Neural cell (in vitro differentiated cells): ENCODE results near the gene ZNF276. TPM values are rescaled to one million over a fixed set of nuclear protein-coding genes. Genes with fewer than 3 reads are reported as not detected.
A peak's percentile ranks its signal among the peaks of the same experiment; 100 is the strongest.

Experiments
- H2AFZ ChIP-seq: fragments of 200-600, 300-800 bp; sonication (generic), shearing (Covaris generic); 2 replicates; pipeline ENCODE4 v1.6.0; 2014; ENCODE audit warnings: low read depth, mild to moderate bottlenecking, antibody characterized with exemption, low read length, moderate library complexity
- H3F3A ChIP-seq: fragments of 200-600 bp; shearing (Covaris generic); 2 replicates; pipeline ENCODE4 v1.6.1; 2016; ENCODE audit warnings: mild to moderate bottlenecking, moderate library complexity, mixed read lengths, antibody characterized with exemption, low read length; ENCODE audit not compliant: insufficient read depth, poor library complexity, severe bottlenecking
- H3K27ac ChIP-seq: fragments of 200-600, 300-800 bp; sonication (generic), shearing (Covaris generic); 2 replicates; pipeline ENCODE4 v1.5.1; 2014; ENCODE audit warnings: mild to moderate bottlenecking, low read length, moderate library complexity
- H3K27me3 ChIP-seq: fragments of 300-800, 200-600 bp; sonication (generic), shearing (Covaris generic); 2 replicates; pipeline ENCODE4 v1.6.0; 2014; ENCODE audit warnings: mild to moderate bottlenecking, low read depth, low read length, moderate library complexity; ENCODE audit not compliant: insufficient read depth
- H3K36me3 ChIP-seq: fragments of 300-800, 200-600 bp; sonication (generic), shearing (Covaris generic); 2 replicates; pipeline ENCODE4 v1.5.1; 2014; ENCODE audit warnings: mild to moderate bottlenecking, antibody characterized with exemption, low read length, moderate library complexity; ENCODE audit not compliant: insufficient read depth
- H3K4me2 ChIP-seq: fragments of 300-800, 200-600 bp; sonication (generic), shearing (Covaris generic); 2 replicates; pipeline ENCODE4 v1.6.0; 2014; ENCODE audit warnings: mild to moderate bottlenecking, low read length
- H3K4me3 ChIP-seq: fragments of 300-800, 200-600 bp; sonication (generic), shearing (Covaris generic); 2 replicates; pipeline ENCODE4 v1.5.1; 2014; ENCODE audit warnings: mild to moderate bottlenecking, low read length, moderate library complexity
- H3K79me2 ChIP-seq: fragments of 200-600 bp; shearing (Covaris generic); replicated peaks from 2 replicates; pipeline ENCODE4 v1.6.0; 2014; ENCODE audit warnings: mild to moderate bottlenecking, low read length, moderate library complexity; ENCODE audit not compliant: insufficient read depth
- H3K9ac ChIP-seq: fragments of 300-800, 200-600 bp; sonication (generic), shearing (Covaris generic); 2 replicates; pipeline ENCODE4 v1.6.1; 2016; ENCODE audit warnings: mild to moderate bottlenecking, low read length, mixed read lengths
- H3K9me2 ChIP-seq: fragments of 200-600 bp; shearing (Covaris generic); 2 replicates; pipeline ENCODE4 v1.6.1; 2016; ENCODE audit warnings: mild to moderate bottlenecking, low read length, mixed read lengths; ENCODE audit not compliant: insufficient read depth
- H3K9me3 ChIP-seq: fragments of 200-600, 300-800 bp; sonication (generic), shearing (Covaris generic); 2 replicates; pipeline ENCODE4 v1.6.1; 2016; ENCODE audit warnings: mild to moderate bottlenecking, mixed run types, low read length, moderate library complexity, mixed read lengths
- H4K20me1 ChIP-seq: fragments of 200-600 bp; shearing (Covaris generic); 2 replicates; pipeline ENCODE4 v1.6.1; 2016; ENCODE audit warnings: mild to moderate bottlenecking, mixed run types; ENCODE audit not compliant: insufficient read depth
- CTCF ChIP-seq: fragments of 450-650 bp; IDR thresholded peaks from 2 replicates; pipeline ENCODE4 v1.5.1; 2014; ENCODE audit warnings: antibody characterized with exemption, mild to moderate bottlenecking, moderate library complexity; ENCODE audit not compliant: poor library complexity, severe bottlenecking
- EP300 ChIP-seq: fragments of 450-650 bp; conservative IDR thresholded peaks from 2 replicates; pipeline ENCODE4 v1.6.1; 2014; ENCODE audit warnings: antibody characterized with exemption, mild to moderate bottlenecking, moderate library complexity; ENCODE audit not compliant: poor library complexity, severe bottlenecking
- EZH2 ChIP-seq: fragments of 200-600, 300-800 bp; shearing (Covaris generic), sonication (generic); IDR thresholded peaks from 2 replicates; pipeline ENCODE4 v1.6.1; 2014; ENCODE audit warnings: antibody characterized with exemption, low read length, borderline replicate concordance, mild to moderate bottlenecking; ENCODE audit not compliant: insufficient read depth, poor library complexity, severe bottlenecking
- MXI1 ChIP-seq: fragments of 450-650 bp; conservative IDR thresholded peaks from 2 replicates; pipeline ENCODE4 v1.6.1; 2014; ENCODE audit warnings: antibody characterized with exemption, mild to moderate bottlenecking; ENCODE audit not compliant: poor library complexity, severe bottlenecking
- POLR2AphosphoS5 ChIP-seq: IDR thresholded peaks from 2 replicates; pipeline ENCODE4 v1.6.1; 2012
- RAD21 ChIP-seq: fragments of 450-650 bp; conservative IDR thresholded peaks from 2 replicates; pipeline ENCODE4 v1.6.1; 2014; ENCODE audit warnings: antibody characterized with exemption, mild to moderate bottlenecking, moderate library complexity
- REST ChIP-seq: IDR thresholded peaks from 2 replicates; pipeline ENCODE4 v1.6.1; 2012; ENCODE audit warnings: borderline replicate concordance
- SMC3 ChIP-seq: fragments of 450-650 bp; conservative IDR thresholded peaks from 2 replicates; pipeline ENCODE4 v1.6.1; 2014; ENCODE audit warnings: antibody characterized with exemption, mild to moderate bottlenecking, moderate library complexity; ENCODE audit not compliant: poor library complexity
- TAF1 ChIP-seq: IDR thresholded peaks from 2 replicates; pipeline ENCODE4 v1.6.1; 2012; ENCODE audit warnings: low read depth
- polyA plus RNA-seq: library from polyadenylated mRNA; depleted of rRNA; stranded (reverse); fragments of >200 nt; gene quantifications from 2 replicates; pipeline ENCODE4 v1.2.3, GENCODE V29; 2014

The ZNF276 gene
- polyA plus RNA-seq, 1 donor from 2014 or later = 35.4 TPM

- H3K79me2 ChIP-seq = no peaks in the 10 kb centered on the region
- H3K27me3 ChIP-seq = no peaks in the 10 kb centered on the region
- peak overlapping the region; percentile 93 for H3K4me3 ChIP-seq
- no peak overlapping the region for H3K4me2 ChIP-seq
- TF ChIP-seq CTCF = no peak
- TF ChIP-seq REST = no peak
- TF ChIP-seq POLR2AphosphoS5 = no peak
- no peak for TF ChIP-seq EP300
- TF ChIP-seq RAD21 = no peak
- no peak for TF ChIP-seq EZH2
- TF ChIP-seq TAF1 = no peak
- TF ChIP-seq MXI1 = no peak
- TF ChIP-seq SMC3 = no peak
- H3K27ac ChIP-seq = no peak overlapping the region
- no peak overlapping the region for H3K9ac ChIP-seq
- H2AFZ ChIP-seq = no peak overlapping the region
- H3F3A ChIP-seq = no peaks in the 10 kb centered on the region
- peaks cover 9% of the 10 kb centered on the region for H4K20me1 ChIP-seq
- no peaks in the 10 kb centered on the region for H3K9me3 ChIP-seq
- no peaks in the 10 kb centered on the region for H3K9me2 ChIP-seq
- H3K36me3 ChIP-seq = no peaks in the 10 kb centered on the region
These were observed 2.2 kb downstream of the ZNF276 start for GRCh38 chr16:89723279-89724250.

GRCh38 chr16:89727406-89728120 is 6.2 kb downstream of the ZNF276 start:
- Histone ChIP-seq H3K9ac (no peak overlapping the region), H3F3A (no peaks in the 10 kb centered on the region), H3K79me2 (no peaks in the 10 kb centered on the region), H4K20me1 (peaks cover 2% of the 10 kb centered on the region), H3K9me3 (no peaks in the 10 kb centered on the region), H3K27me3 (no peaks in the 10 kb centered on the region), H3K4me2 (no peak overlapping the region), H3K27ac (no peak overlapping the region), H3K4me3 (no peak overlapping the region), H3K9me2 (no peaks in the 10 kb centered on the region), H3K36me3 (no peaks in the 10 kb centered on the region), H2AFZ (no peak overlapping the region)
- TF ChIP-seq CTCF (no peak), EZH2 (no peak), POLR2AphosphoS5 (no peak), REST (no peak), MXI1 (no peak), RAD21 (no peak), EP300 (no peak), SMC3 (no peak), TAF1 (no peak)
